K562 (cell line): Measurements from ENCODE around the gene ABLIM1. TPM values are rescaled to one million over a fixed set of nuclear protein-coding genes. Genes with fewer than 3 reads are reported as not detected.

Source experiments
- ATAC-seq: fragments of 200-7000 bp; cut with Tn5 transposase; 3 replicates; pipeline ENCODE4 v1.9.1; 2020; ENCODE audit warnings: moderate library complexity
- BruUV-seq: library from RNA; stranded (reverse); fragments of 400-500 nt; replicated peaks from 2 replicates; lab custom pipeline; 2021; lab: Mats Ljungman, UMichigan
- CTCF ChIA-PET: fragments of 300-600 bp; formaldehyde crosslinking; extraction: SDS; loops from one replicate; lab custom pipeline; 2021; ENCODE audit warnings: low intra/inter-chr PET ratio; lab: Yijun Ruan, JAX
- POLR2A ChIA-PET: fragments of 300-600, 350-650 bp; sonication (Branson Sonifier 250); formaldehyde crosslinking; extraction: SDS; loops from one replicate; lab custom pipeline; 2021; ENCODE audit warnings: antibody characterized with exemption, inconsistent platforms; lab: Yijun Ruan, JAX
- DNase-seq, 4 experiments: peaks; one replicate each; pipeline versions ENCODE4 v3.0.0 to v3.0.0-alpha.2; 2011 to 2018; ENCODE audit warnings: low spot score in 3 of 4, mixed read lengths in 3 of 4; ENCODE audit errors: extremely low read depth in 1 of 4
- FAIRE-seq: peaks from 2 replicates; lab custom pipeline; 2011; peaks lifted over from hg19 to GRCh38; lab: Jason Lieb, UNC
- H2AFZ ChIP-seq: 2 replicates; pipeline ENCODE4 v1.6.0; 2011; ENCODE audit warnings: low read depth, low read length, control low read depth, inconsistent platforms
- H3K27ac ChIP-seq: fragments of 200-600 bp; 3 replicates; pipeline ENCODE4 v1.8.0; 2011; ENCODE audit warnings: low read depth, mild to moderate bottlenecking, control low read depth, inconsistent platforms, low read length, moderate library complexity, mixed read lengths; ENCODE audit errors: extremely low read depth
- H3K27me3 ChIP-seq, 2 experiments: fragments of 300-600 bp in 1 of 2; 2 replicates in 1 of 2; 3 replicates in 1 of 2; pipeline versions ENCODE4 v1.6.0 to v1.8.0; 2011; ENCODE audit warnings: inconsistent platforms in 2 of 2, low read length in 2 of 2, mild to moderate bottlenecking in 1 of 2, mixed read lengths in 1 of 2, moderate library complexity in 1 of 2; ENCODE audit not compliant: control insufficient read depth in 2 of 2, insufficient read depth in 2 of 2
- H3K36me3 ChIP-seq: fragments of 300-600 bp; 3 replicates; pipeline ENCODE4 v1.8.0; 2011; ENCODE audit warnings: mild to moderate bottlenecking, low read length, inconsistent platforms; ENCODE audit not compliant: control insufficient read depth, insufficient read depth
- H3K4me1 ChIP-seq, 2 experiments: fragments of 200-600 bp in 1 of 2; replicated peaks in 1 of 2; 2 replicates in 1 of 2; 3 replicates in 1 of 2; pipeline versions ENCODE4 v1.5.1 to v1.8.0; 2011; ENCODE audit warnings: inconsistent platforms in 2 of 2, low read length in 2 of 2, mild to moderate bottlenecking in 1 of 2, mixed read lengths in 1 of 2, moderate library complexity in 1 of 2; ENCODE audit not compliant: control insufficient read depth in 2 of 2, insufficient read depth in 2 of 2
- H3K4me2 ChIP-seq: 2 replicates; pipeline ENCODE4 v1.6.1; 2011; ENCODE audit warnings: low read length, control low read depth, inconsistent platforms, mixed read lengths; ENCODE audit not compliant: insufficient read depth
- H3K4me3 ChIP-seq: fragments of 200-600 bp; sonication (generic), shearing (Covaris generic); 2 replicates; pipeline ENCODE4 v1.5.1; 2016; ENCODE audit warnings: control low read depth, inconsistent platforms
- H3K79me2 ChIP-seq: fragments of 200-600 bp; 3 replicates; pipeline ENCODE4 v1.8.0; 2011; ENCODE audit warnings: low read length, inconsistent platforms; ENCODE audit not compliant: control insufficient read depth, insufficient read depth
- H3K9ac ChIP-seq, 2 experiments: 2 replicates each; pipeline versions ENCODE4 v1.6.0 to v1.6.1; 2011; ENCODE audit warnings: low read depth in 2 of 2, low read length in 2 of 2, control low read depth in 1 of 2, inconsistent platforms in 1 of 2, mild to moderate bottlenecking in 1 of 2, mixed read lengths in 1 of 2; ENCODE audit not compliant: insufficient read depth in 1 of 2
- H3K9me1 ChIP-seq: one replicate; pipeline ENCODE4 v1.6.0; 2011; ENCODE audit warnings: inconsistent platforms, mild to moderate bottlenecking, low read length, moderate library complexity; ENCODE audit not compliant: control insufficient read depth, insufficient read depth
- H3K9me3 ChIP-seq: replicated peaks from 2 replicates; pipeline ENCODE4 v1.5.1; 2011; ENCODE audit warnings: low read depth, low read length, inconsistent platforms; ENCODE audit not compliant: control insufficient read depth, insufficient read depth
- H4K20me1 ChIP-seq: replicated peaks from 2 replicates; pipeline ENCODE4 v1.6.1; 2011; ENCODE audit warnings: low read length, inconsistent platforms, mixed read lengths; ENCODE audit not compliant: control insufficient read depth, insufficient read depth
- BRF1 ChIP-seq: IDR thresholded peaks from 3 replicates; pipeline ENCODE4 v1.6.1; 2011; ENCODE audit warnings: borderline replicate concordance, mild to moderate bottlenecking; ENCODE audit not compliant: insufficient read length; ENCODE audit errors: extremely low read depth
- CHD2 ChIP-seq: IDR thresholded peaks from 2 replicates; pipeline ENCODE4 v1.6.1; 2011; ENCODE audit warnings: low read depth, low read length
- HNRNPLL ChIP-seq: fragments of 200-400 bp; formaldehyde crosslinking; IDR thresholded peaks from 2 replicates; pipeline ENCODE4 v1.6.1; 2017; ENCODE audit warnings: low read length, low read depth, mild to moderate bottlenecking; ENCODE audit not compliant: poor library complexity, severe bottlenecking
- MEF2A ChIP-seq: IDR thresholded peaks from 2 replicates; pipeline ENCODE4 v1.6.1; 2011; ENCODE audit warnings: low read depth, mild to moderate bottlenecking, low read length, moderate library complexity; ENCODE audit not compliant: control insufficient read depth
- MXD1 ChIP-seq: fragments of 250-450 bp; sonication (Bioruptor Pico); IDR thresholded peaks from 2 replicates; pipeline ENCODE4 v1.8.0; 2021; ENCODE audit warnings: borderline replicate concordance, mild to moderate bottlenecking, moderate library complexity; ENCODE audit not compliant: poor library complexity, severe bottlenecking
- POLR2AphosphoS5 ChIP-seq: IDR thresholded peaks from 2 replicates; pipeline ENCODE4 v1.6.1; 2011; ENCODE audit warnings: mild to moderate bottlenecking, low read depth, low read length, moderate library complexity; ENCODE audit not compliant: control insufficient read depth, insufficient read depth
- ZBTB40 ChIP-seq, 2 experiments: fragments of 450-650 bp in 1 of 2; sonication (generic) in 1 of 2; formaldehyde crosslinking in 1 of 2; IDR thresholded peaks; 2 replicates each; pipeline versions ENCODE4 v1.7.1 to v1.9.0; 2016 to 2022; ENCODE audit warnings: inconsistent platforms in 1 of 2, mild to moderate bottlenecking in 1 of 2, missing genetic modification reagents in 1 of 2
- ZNF764 ChIP-seq: fragments of 250-450 bp; sonication (Bioruptor Pico); IDR thresholded peaks from 2 replicates; pipeline ENCODE4 v1.4.0; 2020; ENCODE audit warnings: low read depth, mild to moderate bottlenecking, moderate library complexity
- WGBS: fragments of 100-300 bp; shearing (Covaris generic); methylation state at CpG from one replicate; pipeline ENCODE4 v1.1.6; 2016; ENCODE audit warnings: low coverage, mixed read lengths; ENCODE audit not compliant: insufficient coverage; ENCODE audit errors: missing lambda C conversion rate; 5-methylcytosine and 5-hydroxymethylcytosine counted together
- in situ Hi-C: fragments of 300-500 bp; cut with MboI; formaldehyde crosslinking; loops from 4 replicates; pipeline ENCODE4 v1.15.0; 2018; ENCODE audit warnings: inconsistent platforms, mixed read lengths
- intact Hi-C: fragments of 100-400 bp; cut with micrococcal nuclease; formaldehyde crosslinking; loops from 2 replicates; pipeline ENCODE4 v1.14.2; 2022
- polyA plus RNA-seq, 8 experiments: library from polyadenylated mRNA; depleted of rRNA in 4 of 8; stranded (reverse) in 5 of 8; unstranded in 3 of 8; fragments of >200 nt; fragmentation: Nextera tagmentation in 2 of 8; fragmentation: Illumina TruSeq in 1 of 8; extraction: Ambion mirVana in 2 of 8; extraction: Trizol in 1 of 8; gene quantifications; 2 replicates each; pipeline versions ENCODE4 v1.2.1 to v1.2.3, GENCODE V29; 2011 to 2014; ENCODE audit warnings: inconsistent platforms in 1 of 8, missing spikeins in 1 of 8
- total RNA-seq, 7 experiments: library from RNA; depleted of rRNA in 6 of 7; stranded (reverse); fragments of >200 nt in 6 of 7; fragmentation: Illumina TruSeq in 2 of 7; extraction: Trizol in 2 of 7; gene quantifications; 2 replicates each; pipeline versions ENCODE4 v1.2.1 to v1.2.3, GENCODE V29; 2011 to 2021; ENCODE audit warnings: low replicate concordance in 1 of 7
- TF ChIP-seq, protein P1 (sequence below): fragments of 250-450 bp; sonication (Bioruptor Pico); IDR thresholded peaks from 2 replicates; pipeline ENCODE4 v1.4.0; 2020; ENCODE audit warnings: mild to moderate bottlenecking, moderate library complexity, borderline replicate concordance

The ABLIM1 gene
- total and polyA plus RNA-seq, 9 of the 15 experiments (the other 6 are each of a cell fraction or from before 2014, with no cell fraction given) = 0.07 to 0.49 (median 0.14) TPM; not detected in 6

GRCh38 chr10:114508376-114508775 lies 149.7 kb downstream of the ABLIM1 start:
- intact Hi-C loops = no loop called here
- Histone ChIP-seq H2AFZ (no peak overlapping the region), H3K79me2 (no peaks in the 10 kb centered on the region), H3K27me3 (no peaks in the 10 kb centered on the region), H3K4me2 (no peak overlapping the region), H3K36me3 (no peaks in the 10 kb centered on the region), H3K4me1 (no peaks in the 10 kb centered on the region), H4K20me1 (no peaks in the 10 kb centered on the region), H3K4me3 (no peak overlapping the region), H3K9ac (no peak overlapping the region), H3K9me3 (no peaks in the 10 kb centered on the region), H3K27ac (no peak overlapping the region), H3K9me1 (no peaks in the 10 kb centered on the region)
- FAIRE-seq (no peak), ATAC-seq (no peak), DNase-seq (no peak)
- POLR2A ChIA-PET = no interaction called here
- 12% methylated on average over 3 of the region's 3 CpGs for WGBS
- in situ Hi-C loops = no loop called here
- CTCF ChIA-PET = no interaction called here
- no TSS peak for BruUV-seq
- no peak for TF ChIP-seq POLR2AphosphoS5
- TF ChIP-seq ZBTB40 (IDR thresholded peaks at IDR 0.05) = no peak
- no peak for TF ChIP-seq ZBTB40 (CRISPR knock-in tag; IDR thresholded peaks at IDR 0.05)
- TF ChIP-seq MXD1 (CRISPR knock-in tag) = no peak
- no peak for TF ChIP-seq CHD2
- TF ChIP-seq, protein P1, sequence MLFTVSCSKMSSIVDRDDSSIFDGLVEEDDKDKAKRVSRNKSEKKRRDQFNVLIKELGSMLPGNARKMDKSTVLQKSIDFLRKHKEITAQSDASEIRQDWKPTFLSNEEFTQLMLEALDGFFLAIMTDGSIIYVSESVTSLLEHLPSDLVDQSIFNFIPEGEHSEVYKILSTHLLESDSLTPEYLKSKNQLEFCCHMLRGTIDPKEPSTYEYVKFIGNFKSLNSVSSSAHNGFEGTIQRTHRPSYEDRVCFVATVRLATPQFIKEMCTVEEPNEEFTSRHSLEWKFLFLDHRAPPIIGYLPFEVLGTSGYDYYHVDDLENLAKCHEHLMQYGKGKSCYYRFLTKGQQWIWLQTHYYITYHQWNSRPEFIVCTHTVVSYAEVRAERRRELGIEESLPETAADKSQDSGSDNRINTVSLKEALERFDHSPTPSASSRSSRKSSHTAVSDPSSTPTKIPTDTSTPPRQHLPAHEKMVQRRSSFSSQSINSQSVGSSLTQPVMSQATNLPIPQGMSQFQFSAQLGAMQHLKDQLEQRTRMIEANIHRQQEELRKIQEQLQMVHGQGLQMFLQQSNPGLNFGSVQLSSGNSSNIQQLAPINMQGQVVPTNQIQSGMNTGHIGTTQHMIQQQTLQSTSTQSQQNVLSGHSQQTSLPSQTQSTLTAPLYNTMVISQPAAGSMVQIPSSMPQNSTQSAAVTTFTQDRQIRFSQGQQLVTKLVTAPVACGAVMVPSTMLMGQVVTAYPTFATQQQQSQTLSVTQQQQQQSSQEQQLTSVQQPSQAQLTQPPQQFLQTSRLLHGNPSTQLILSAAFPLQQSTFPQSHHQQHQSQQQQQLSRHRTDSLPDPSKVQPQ = no peak
- no peak for TF ChIP-seq BRF1
- no peak for TF ChIP-seq MEF2A
- TF ChIP-seq ZNF764 (CRISPR knock-in tag) = no peak
- no peak for TF ChIP-seq HNRNPLL
